HG02571 (cell line): ENCODE measurements around the gene COL11A1.
"Not testable (repeated sequence)": the region's sequence is repeated elsewhere in the genome, so short reads cannot be mapped to it uniquely, and the experiment has no call there.

ENCODE experiments used
- ATAC-seq: cut with Tn5 transposase; IDR thresholded peaks from one replicate; pipeline ENCODE4 v1.9.1; 2021; ENCODE audit warnings: mild to moderate bottlenecking, moderate library complexity; ENCODE audit not compliant: unreplicated experiment

The COL11A1 gene

DNA sequence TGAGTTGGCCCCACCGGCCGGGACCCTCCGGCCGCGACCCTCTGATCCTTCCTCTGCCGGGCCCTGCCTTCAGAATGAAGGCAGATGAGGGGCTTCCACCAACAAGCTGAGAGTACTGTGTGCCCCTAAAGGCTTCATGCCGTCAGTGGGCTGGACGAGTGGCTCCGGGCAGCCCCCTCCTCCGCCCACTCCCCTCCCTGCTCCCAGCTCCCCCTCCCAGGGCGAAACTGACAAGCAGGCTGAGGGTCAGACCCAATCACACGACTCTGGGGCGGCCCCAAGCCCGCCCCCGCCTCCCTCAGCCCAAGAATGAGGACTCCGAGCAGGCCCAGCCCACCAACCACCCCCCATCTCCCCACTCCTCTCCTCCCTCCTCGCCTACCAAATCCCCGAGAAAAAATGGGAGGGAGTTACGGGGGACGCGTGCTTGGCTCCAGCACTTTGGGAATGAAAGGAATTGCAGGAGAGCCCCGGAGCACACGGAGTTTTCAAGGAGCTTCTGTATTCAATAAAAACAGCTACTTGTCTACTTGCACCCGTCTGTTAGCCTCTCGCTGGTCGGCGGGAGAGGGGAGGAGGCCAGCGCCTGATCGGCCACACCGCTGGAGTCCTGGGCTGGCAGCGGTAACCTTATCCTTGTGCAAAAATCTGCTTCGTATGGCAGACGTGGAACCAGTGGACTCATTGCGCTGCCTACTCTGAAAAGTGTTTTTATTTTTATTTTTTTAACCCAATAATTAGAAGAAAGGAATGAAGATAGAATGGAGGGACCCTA, at the start of gene COL11A1:
COL11A1 (minus strand) TSS at position 147 of the 775 bp plus-strand sequence. CDS start 344 bp downstream, outside the sequence.
- ATAC-seq: no peak

DNA sequence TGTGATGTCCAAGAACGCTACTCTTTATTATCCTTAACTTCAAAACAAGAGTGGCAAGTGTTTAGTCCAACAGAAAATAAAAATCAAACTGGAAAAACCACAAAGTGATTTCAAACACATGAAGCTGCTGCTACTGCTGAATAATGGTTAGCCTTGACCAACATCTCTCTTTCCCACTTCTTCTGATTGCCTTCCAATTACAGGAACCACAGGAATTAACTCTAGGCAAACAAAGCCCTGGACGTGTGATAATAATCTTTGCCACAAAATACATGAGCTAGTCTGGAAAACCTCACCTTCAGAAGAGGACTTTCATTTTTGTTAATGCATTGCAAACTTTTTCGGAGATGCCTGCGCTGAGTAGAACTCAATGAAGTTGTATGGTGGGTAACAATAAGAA, 48.6 kb upstream of the COL11A1 start:
- no peak for ATAC-seq

DNA sequence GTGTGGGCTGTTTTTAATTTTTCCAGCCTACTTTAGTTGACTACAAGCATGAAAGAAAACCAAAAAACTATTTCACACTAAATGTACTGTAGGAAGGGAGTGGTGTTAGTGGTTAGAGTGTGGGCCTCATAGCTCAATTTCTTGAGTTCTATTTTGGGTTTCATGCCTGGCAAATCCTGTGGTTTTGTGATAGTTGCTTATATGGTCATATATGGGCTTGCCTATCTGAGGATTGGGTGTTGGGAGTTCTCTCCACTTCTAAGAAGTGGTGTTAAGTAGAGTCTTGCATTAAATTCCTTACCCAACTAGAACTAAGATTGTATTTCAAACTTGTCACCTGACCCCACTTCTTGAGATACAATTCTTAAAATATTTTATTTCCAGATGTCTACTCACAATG, 37.8 kb upstream of the COL11A1 start:
- no peak for ATAC-seq

DNA sequence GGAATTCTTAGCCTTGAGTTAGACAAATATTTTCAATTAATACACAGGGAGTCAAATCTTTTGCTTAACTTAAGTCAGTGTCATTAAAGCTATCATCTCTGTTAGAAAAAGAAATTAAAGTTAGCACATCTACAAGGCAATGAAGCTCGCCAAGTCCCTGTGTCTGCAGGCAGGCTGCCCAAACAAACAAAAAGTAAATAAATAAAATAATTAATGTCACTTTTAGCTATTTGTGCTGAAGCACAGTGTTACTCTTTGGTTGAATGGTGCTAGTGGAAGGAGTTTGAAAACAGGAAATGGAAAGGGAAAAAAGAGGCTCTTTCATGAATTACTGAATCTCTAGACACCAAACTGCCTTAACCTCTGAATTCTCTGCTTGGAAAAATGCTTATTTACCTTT, 37.1 kb upstream of the COL11A1 start:
- no peak for ATAC-seq

DNA sequence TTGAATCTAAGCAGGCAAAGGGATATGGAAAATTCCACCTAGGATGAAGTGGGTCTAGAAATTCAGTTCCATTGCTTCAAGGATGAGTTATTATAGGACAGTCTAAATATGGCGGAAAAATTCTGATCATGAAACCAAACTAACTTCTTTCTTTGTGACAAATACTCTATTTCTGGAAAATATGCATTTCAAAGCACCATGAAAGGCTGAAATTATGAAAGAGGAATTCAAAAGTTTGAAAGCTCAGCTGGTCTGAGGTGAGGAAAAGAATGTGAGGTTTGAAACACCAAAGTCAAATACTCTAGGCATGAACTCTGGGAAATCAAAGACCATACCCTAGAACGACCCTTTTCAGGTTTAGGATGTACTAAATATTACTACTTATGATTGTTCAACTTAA, 36.4 kb upstream of the COL11A1 start:
- ATAC-seq: no peak

DNA sequence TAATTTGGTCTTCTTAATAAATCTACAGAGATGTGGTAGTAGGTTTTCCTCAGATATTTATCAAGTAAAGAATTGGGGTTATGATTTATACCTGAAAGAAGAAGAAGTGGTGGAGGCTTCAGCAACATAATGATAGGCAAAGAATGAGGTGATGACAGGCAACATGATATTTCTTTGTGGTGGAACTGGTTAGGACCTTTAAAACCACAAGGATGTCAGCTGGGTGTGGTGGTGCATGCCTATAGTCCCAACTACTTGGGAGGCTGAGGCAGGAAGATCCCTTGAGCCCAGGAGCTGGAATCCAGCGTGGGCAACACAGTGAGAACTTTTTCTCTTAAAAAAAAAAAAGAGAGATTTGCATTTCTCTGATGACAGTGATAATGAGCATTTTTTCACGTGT, 34.1 kb upstream of the COL11A1 start:
- ATAC-seq: no peak

DNA sequence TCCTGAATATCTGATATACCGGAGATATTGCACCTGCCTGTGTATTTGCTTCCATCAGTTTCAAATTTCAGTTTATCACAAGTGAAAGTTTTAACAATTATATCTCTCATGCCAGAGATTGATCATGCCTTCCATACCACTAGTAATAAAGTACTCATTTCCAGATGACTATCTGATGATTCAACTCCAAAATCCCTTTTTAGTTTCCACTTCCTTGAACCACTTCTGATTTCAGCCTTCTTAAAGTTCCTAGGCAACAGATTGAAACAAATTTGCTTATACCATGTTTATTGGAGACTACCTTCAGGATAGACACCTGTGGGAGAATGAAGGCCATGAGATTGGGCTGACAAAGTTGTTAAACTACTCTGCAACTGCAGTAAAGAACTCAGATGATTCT, 21.5 kb upstream of the COL11A1 start:
- no peak for ATAC-seq

DNA sequence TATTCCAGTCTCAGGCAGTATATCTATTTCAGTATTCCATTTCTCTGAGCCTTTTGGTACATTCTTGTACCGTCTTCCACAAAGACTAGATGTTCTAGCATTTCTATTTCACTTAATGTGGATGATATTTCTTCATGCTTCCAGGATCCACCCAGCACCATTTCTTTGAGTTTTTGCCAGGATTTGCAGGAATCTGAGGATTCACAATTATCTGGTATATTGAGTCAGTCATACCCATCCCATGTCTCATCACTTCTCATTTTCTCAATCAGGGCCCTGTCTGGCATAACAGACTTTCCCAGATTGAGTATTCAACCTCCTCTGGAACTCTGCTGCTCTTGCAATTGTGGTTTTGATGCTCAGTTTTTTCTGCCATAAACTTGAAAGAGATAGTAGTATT, 20.9 kb upstream of the COL11A1 start:
- no peak for ATAC-seq

DNA sequence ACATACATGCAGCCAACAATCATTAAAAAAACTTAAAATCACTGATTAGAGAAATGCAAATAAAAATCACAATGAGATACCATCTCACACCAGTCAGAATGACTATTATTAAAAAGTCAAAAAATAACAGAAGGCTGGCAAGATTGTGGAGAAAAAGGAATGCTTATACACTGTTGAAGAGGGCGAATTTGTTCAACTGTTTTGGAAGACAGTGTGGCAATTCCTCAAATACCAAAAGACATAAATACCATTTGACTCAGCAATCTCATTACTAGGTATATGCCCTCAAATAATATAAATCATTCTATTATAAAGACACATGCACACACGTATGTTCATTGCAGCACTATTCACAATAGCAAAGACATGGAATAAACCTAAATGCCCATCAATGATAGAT, 19.9 kb upstream of the COL11A1 start:
- not testable (repeated sequence) for ATAC-seq

DNA sequence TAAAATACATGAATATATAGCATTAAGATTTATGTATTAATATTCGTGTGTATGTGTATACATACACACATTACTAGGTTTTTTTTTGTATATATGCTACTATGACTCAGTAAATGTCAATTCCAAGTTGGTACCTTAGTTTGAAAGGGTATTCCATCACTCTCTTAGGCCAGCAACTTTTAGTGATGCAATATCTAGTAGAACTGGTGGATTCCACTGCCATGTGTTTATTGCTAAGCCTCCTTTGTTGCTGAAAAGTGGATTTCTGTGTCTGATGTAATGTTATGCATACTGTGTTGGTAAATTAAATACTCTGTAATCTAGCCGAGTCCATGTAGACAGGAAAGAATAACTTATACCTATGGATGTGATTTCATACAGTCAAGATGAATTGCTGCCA, 16.9 kb upstream of the COL11A1 start:
- ATAC-seq: no peak

DNA sequence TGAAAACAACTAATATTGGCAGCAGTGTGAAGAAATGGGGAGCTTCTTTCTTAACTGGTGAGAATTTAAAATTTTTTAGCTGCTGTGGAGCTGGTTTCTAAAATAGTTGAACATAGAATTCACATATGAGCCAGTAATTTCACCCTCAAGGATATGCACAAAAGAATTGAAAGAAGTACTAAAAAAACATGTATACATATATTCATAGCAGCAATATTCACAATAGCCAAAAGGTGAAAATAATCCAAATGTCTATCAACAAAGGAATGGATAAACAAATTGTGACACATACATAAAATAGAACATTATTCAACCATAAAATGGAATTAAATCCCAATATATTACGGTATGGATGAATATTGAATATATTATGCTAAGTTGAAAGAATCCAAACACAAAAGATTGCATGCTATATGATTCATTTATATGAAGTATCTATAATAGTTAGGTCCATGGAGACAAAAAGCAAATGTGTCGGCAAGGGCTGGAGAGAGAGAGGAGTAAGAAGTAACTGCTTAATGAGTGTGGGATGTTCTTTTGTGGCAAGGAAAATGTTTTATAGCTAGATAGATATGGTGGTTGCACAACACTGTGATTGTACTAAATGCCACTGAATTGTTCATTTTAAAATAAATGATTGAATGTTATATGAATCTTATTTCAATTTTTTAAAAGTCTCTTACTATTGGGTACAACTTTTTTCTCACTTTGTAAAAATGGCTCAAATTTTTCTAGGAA, 14.8 kb upstream of the COL11A1 start:
- no peak for ATAC-seq

DNA sequence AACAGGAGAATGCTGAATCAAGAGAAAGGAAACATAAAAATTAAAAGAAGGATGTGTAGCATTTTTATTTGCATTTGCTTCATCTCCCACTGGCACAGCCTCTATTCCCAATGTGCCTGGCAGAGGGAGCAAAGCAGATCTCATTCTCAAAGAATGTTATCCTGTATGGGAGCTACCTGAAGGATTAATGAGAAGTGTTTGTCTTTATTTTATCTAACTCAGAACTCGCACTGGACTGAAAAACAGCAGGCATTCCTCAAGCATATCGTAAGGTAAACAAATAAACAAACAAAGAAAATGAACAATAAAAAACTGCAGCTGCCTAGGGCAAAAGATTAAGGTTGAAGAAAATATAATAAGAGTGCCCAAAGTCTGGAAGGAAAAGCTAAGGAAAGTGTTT, 12.7 kb upstream of the COL11A1 start:
- no peak for ATAC-seq

DNA sequence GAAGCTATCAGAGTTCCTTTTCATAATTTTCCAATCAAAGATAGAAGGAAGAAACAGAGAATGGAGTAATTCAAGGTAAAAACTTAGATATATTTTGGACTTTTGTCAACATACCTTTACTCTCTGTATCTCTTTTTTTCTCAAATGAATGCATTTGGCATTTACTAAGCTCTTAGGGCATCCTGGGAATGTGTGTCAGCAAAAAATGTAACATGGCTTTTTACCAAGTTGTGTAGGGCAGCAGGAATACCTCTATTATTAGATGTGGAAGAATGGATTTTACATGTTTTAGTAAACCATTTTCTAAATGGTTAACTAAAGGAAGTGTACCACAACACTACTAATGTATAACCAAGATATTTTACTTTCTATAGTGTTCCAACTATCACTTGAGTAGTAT, 4.2 kb upstream of the COL11A1 start:
- ATAC-seq: no peak

DNA sequence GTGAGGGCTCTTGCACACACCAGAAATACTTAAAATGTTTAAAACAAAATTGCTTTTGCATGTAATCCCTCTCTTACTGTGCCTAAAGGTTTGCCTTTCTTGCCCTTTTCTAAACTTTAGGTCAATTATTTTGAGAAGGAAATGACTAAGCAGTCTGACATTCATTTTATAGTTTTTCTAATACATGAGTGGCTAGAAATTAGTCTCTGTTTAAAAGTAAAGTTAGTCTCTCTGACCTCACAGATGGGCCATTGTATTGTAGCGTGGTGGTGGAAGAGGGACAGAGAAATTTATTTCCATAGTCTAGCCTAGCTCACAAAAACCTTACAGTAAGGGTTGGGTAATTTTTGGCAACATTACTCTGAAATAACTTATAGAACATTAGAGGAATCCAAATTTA, 3.6 kb upstream of the COL11A1 start:
- ATAC-seq: no peak

DNA sequence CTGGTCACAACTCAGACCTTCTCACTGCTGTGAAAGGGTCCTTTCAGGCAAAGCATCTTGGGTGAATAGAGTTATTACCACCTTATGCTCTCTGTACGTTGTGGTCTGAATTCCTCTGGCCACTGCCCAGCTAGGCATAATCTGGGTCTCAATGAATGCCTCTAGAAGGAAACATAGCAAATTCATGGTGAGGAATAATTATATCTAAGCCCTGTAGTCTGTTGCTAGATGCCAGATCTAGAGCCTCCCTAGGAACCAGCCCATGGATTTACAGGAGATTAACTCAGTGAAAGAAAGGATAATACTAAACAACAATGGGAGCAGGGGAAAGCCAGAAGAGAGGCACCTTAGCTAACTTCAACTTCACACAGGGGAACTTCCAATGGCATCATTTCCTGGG, 2.4 kb upstream of the COL11A1 start:
- ATAC-seq: no peak

DNA sequence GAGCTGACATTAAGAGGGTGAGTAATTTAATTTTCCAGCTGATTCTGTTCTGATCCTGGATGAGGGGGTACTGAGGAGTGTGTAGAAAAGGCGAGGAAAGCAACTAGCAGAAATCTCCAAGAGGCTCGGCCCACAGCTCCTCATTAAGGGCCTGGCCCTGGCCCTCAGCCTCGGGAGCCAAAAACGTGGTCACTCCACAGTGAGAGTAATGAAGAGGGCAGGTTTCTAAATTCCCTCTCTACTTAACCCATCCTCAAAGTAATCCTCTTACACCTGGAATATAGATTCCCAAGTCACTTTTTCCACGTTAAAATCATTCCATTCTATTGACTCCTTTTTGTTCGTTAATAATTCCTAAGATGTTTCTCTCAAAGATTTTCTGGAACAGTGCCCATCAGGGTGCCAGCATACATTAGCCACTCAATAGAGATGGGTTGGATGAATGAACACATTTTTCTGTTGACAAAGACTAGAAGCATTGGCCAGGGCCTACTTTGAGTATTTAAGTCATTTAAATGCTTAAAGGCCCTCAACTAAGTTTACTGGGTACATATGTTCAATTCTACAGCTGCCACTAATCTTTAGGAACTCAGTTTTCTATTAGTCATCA, 1.1 kb upstream of the COL11A1 start:
- ATAC-seq: no peak

DNA sequence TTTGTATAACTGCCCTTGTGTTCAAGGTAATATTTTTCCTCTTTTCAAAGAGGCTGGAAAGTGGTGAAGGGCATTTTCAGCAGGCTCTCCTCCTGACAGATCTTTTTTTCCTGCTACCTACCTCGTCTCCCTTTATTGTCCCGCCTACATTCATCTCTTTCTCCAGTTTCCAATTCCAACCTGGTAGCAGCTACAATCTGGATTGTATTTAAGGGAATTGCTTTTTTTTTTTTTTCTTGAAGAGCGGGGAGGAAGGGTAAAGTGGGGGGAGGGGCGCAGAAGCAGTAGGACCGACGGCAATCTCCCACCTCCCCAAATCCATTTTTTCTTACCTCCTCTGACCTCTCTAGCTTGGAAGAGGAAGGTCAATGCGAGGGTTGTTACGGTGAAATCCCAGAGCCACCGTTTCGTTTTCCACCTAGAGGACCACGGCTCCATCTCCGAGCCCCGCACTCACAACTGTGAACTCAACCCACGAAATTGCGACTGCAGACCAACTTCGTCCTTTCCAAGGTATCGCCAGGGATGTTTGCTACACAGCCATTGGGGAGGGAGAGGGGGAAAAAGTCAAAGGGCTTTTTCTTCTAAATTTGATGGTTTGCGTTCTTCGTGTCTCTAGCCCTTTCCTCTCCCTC, 464 bp downstream of the COL11A1 start:
- no peak for ATAC-seq

DNA sequence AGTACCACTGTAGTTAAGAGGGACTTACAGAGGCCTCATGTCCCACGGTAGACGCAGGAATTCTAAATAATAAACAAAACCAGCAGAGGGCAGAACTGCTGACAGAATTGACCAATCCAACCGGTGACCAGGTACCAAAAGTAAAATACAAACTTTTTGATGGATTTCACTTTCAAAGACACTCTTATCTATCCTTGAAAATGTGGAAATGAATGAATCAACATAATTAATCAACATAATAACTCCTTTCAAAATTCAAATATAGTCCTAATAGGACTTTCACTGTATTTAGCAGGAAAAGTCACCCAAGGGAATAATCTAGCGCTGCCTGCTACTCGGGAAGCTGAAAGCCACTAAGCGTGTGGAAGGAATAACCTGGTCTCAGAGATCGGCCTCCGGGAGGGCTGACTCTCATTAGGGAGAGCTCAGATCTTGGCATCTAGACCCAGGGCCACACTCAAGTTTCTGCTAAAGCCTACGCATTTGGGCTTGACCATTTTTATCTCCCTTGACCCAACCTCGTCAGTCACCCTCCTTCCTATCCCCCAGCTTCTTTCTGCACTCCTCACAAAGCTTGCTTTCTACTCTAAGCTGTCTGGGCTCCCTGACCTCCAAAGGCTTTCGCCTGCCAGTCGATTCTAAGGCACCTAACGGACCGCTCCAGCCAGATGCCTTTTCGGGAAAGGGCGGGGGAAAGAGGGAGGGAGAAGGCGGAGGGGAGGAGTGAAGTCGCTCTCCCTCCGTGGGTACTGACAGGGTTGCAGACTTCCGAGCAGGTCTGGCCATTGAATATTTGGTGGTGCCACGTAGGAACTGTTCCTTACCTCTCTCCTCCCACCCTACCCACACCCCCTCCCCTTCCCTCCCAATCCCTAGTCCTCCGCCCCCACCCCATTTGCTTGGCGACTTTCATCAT, 1.6 kb downstream of the COL11A1 start:
- peak; percentile 67 for ATAC-seq

DNA sequence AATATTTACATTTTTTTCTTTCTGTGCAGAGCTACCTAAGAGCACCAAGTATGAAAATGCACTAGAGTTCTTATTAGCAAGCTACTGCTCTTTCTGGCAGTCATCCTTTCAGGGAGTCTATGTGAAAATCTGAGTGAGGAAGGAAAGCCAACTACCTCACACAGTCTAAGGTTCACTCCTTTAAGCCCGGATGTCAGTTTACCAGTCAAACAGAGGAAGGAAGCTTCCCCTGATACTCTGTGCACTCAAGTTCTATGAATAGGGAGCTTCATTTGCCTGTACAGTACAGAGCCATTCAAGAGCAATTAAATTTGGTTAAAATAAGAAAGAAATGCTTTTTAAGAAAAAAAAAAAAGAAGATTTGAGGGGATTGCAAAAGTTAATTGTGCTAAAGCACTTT, 6.9 kb downstream of the COL11A1 start:
- no peak for ATAC-seq

DNA sequence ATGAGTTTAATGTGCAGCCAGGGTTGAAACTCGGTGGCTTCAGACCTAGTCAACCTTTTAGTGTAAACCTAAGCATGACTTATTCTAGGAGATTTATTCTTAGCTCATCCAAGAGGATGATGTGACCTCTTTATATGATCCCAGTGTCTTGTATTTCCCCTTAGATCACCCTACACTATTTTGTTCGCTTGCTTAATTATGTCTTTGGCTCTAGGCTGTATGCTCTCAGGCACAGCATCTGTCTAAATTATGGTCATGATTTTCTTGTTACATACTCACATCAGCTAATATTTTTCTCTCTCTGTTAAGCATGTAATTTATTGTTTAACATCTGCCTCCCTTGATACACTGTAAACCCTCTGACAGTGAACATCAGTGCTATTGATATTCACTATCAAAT, 19.1 kb downstream of the COL11A1 start:
- no peak for ATAC-seq

DNA sequence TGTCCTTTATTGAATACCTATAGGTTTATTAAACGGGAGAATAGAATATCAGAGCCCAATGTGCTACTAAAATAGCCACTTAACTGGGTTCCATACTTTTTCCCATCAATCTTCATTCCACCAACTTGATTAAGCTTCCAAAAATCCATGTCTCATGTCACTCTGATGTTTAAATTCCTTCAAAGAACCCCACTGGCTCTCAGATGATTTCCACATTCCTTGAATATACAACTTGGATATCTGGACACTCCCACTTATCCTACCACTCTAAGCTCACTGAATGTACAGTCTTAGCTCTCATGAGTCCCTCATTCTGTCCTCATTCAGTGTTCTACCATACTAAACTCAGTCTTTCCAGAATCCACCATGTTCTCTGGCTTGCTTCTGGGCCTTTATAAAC, 21.1 kb downstream of the COL11A1 start:
- no peak for ATAC-seq
